Right lung (tissue), 5 donors: ENCODE results near the gene PUDP. TPM values are rescaled to one million over a fixed set of nuclear protein-coding genes. Genes with fewer than 3 reads are reported as not detected.

ENCODE experiments used
- DNase-seq, 2 donors: peaks; one replicate each; pipeline ENCODE4 v3.0.0-alpha.2; 2013
- polyA plus RNA-seq, 5 donors: library from polyadenylated mRNA; unstranded; fragments of 120-200 nt; gene quantifications; one replicate each; pipeline versions ENCODE4 v1.2.1 to v1.2.3, GENCODE V29; 2013; ENCODE audit warnings: inconsistent platforms in 1 of 5, low replicate concordance in 1 of 5; ENCODE audit not compliant: insufficient read length in 5 of 5, insufficient read depth in 1 of 5

The PUDP gene
- polyA plus RNA-seq, 5 donors: 9.6 to 14.7 (median 13.6) TPM

- DNase-seq: no peak
These were observed 1.5 kb upstream of the PUDP start for GRCh38 chrX:7149411-7149810.

GRCh38 chrX:7147413-7147977 is 458 bp downstream of the PUDP start, which contains the start of gene STS:
TSS of gene STS (plus strand) at chrX:7147712. CDS start at chrX:7253200, 105,488 bp downstream.
- DNase-seq: peak in 1 of 2 donors; percentile 38

DNA sequence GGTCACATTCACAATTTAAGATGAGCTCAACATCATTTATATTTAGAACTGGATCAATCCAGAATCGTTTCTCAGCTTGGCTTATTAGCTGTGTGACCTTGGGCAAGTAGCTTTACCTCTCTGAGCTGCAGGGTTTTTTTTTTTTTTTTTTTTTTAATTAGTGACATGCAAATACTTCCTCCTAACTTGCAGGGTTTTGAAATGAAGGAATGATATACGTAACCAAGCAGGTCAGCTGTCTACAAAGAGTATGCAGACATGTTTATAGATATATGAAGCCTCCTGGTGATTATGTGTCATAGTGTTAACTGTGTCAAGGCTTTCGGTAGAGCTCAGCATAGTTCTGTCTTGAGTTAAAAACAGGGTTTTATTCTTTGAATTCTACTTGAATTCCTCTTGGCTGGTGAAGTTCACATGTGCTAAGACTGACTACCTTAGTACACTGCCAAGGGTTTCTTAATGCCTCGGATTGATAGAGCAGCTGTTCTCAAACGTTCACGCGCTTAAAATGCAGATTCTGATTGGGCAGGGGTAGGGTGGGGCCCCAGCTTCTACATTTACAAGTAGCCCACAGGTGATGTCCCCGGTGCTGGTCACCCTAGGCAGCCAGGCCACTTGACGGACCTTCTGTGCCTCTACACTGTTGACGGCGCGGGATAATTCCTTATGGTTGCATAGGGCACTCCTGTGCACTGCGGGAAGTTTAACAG is 1.1 kb downstream of the PUDP start:
- no peak for DNase-seq

GRCh38 chrX:7146020-7146702 is 1.8 kb downstream of the PUDP start:
- no peak for DNase-seq

DNA sequence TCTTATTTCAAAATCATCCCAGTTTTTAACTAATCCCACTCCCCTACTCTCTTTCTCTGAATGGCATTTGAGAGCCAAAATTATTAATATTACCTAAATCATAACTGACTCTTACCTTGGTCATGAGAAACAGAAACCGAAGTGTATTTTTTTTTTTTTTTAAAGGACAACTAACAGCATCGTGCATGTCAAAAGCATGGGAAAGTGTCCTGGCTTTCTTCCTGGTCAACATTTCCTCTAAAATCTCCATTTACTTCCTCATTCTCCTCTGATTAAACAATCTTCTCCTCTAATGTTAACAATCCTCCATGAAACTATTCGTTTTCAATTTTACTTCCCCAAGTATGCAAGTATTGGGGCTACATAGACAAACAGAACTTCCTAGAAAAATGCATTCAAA is 2.5 kb downstream of the PUDP start:
- no peak for DNase-seq

GRCh38 chrX:7143941-7144525 is 3.9 kb downstream of the PUDP start:
- no peak for DNase-seq

- DNase-seq: no peak
These were observed 4.9 kb downstream of the PUDP start for GRCh38 chrX:7143076-7143475.

GRCh38 chrX:7139202-7140081 is 8.5 kb downstream of the PUDP start:
- no peak for DNase-seq

- DNase-seq: no peak
These were observed 13.0 kb downstream of the PUDP start for GRCh38 chrX:7134981-7135380.

GRCh38 chrX:7133050-7133440 is 14.9 kb downstream of the PUDP start:
- DNase-seq: no peak

GRCh38 chrX:7132335-7133049 is 15.5 kb downstream of the PUDP start:
- DNase-seq: peak; percentile 45 to 50

- no peak for DNase-seq
These were observed 16.3 kb downstream of the PUDP start for GRCh38 chrX:7131621-7132020.

- no peak for DNase-seq
These were observed 20.9 kb downstream of the PUDP start for GRCh38 chrX:7127056-7127455.

GRCh38 chrX:7120878-7121219 is 27.1 kb downstream of the PUDP start:
- DNase-seq: no peak

DNA sequence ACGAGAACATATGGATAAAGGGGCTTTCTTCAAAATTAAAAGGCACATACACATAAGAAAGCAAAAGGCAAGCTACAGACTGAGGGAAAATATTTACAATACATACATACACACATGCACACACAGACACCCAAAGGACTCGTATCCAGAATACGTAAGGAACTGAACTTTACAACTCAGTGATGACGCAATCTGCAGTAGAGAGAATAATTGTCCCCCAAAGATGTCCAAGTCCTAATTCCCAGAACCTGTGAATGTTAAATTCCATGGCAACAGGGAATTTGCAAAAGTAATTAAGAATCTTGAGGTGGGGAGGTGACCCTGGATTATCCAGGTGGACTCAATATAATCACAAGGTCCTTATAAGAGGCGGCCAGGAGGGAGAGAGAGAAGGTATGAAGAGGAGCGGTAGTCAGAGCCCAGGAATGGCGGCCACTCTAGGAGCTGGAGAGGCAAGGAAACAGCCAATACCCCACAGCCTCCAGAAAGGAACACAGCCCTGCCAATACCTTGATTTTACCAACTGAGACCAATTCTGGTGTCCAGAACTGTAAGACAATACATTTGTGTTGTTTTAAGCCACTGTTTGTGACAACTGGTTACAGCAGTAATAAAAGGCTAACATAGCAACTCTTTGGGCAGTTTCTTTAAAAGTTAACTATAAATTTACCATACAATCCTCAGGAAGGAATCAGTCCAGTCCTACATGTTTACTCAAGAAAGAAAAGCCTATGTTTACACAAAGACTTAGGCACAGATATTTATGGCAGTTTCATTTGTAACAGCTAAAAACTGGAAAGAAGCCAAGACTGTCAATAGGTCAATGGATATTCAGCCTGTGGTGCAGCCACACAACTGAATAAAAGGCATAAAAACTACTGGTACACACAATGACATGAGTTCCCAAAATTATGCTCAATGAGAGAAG is 27.7 kb downstream of the PUDP start:
- DNase-seq: peak; percentile 37 to 41

- DNase-seq: no peak
These were observed 30.4 kb downstream of the PUDP start for GRCh38 chrX:7117587-7117986.

DNA sequence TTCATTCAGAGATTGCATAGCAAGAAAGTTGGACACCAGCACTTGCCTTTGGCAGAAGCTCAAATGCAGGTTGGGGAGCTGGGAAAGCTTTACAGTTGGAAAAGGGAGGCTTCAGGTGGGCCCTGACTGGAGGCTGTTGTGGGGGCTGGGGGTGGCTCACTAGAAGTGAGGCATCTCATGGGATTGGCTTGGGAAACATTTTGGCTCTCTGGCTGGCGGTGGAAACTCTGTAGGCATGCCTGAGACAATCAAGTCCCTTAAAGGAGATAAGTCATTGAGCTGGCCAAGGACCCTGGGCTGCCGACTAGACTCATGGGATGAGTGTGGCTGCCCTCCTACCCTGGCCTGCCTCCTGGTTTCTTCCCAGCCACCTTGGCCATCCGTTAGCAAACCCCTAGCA is 31.9 kb downstream of the PUDP start:
- DNase-seq: no peak

DNA sequence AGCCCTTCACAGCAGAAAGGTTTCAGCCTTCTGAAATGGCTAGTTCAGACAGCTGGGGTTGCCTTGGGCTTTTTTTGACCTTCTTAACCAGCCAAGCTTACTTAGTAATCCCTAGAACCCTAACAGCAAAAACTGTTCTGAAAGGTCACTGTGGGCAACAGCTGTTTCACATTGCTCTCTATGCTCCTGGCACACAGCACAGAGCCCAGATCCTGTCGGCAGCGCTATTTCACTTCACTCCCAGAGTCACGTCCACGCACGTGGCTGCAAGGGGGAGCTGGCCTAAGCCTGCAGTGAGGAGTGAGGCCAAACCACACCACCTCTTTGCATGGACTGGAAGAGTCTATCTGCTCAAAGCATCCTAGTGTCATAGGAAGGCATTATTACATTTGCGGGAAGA is 32.4 kb downstream of the PUDP start:
- DNase-seq: no peak

DNA sequence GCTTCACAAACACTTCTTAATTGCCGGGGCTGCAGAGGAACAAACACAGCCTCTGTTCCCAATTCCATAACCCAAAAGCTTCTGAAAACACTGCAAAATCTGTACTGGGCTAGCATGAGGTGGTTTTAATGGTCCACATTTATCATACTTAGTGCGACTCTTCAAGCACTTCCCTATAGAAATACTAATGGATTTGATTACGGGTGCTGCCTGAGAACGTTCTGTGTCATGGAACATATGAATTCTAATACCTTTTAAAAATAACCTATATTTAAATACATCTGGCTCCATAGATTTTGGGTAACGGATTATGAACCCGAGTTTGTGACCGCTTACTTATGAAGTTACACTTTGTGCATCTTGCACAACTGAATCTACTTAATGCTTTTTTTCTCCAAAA is 35.9 kb downstream of the PUDP start:
- DNase-seq: no peak

DNA sequence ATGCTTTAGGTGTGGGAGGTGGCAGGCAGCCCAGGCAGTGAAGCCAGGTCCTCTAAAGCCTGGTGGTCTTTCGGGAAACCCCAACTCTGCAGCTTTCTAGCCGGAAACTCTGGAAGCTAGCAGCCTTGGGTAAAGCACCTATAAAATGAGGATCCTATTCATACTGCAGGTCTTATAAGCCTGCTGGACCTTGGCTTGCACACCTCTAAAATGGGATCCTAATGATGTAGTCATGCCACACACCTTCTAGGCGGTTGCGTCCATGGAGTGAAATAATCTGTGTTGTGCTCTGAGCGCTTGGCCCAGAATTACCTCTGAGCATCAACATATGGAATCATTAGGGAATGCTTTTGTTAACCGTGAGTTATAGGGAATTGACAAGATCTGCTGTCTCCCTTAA is 36.4 kb downstream of the PUDP start:
- DNase-seq: no peak
